DMS79 treated with DMSO at 0.1 percent for 48 hours (cell line): ENCODE results near the gene LILRB2.
"Not testable (repeated sequence)": the region's sequence is repeated elsewhere in the genome, so short reads cannot be mapped to it uniquely, and the experiment has no call there.

ENCODE experiments used
- DNase-seq: peaks from one replicate; lab custom pipeline; 2025; lab: John Stamatoyannopoulos, UW

Gene LILRB2

DNA sequence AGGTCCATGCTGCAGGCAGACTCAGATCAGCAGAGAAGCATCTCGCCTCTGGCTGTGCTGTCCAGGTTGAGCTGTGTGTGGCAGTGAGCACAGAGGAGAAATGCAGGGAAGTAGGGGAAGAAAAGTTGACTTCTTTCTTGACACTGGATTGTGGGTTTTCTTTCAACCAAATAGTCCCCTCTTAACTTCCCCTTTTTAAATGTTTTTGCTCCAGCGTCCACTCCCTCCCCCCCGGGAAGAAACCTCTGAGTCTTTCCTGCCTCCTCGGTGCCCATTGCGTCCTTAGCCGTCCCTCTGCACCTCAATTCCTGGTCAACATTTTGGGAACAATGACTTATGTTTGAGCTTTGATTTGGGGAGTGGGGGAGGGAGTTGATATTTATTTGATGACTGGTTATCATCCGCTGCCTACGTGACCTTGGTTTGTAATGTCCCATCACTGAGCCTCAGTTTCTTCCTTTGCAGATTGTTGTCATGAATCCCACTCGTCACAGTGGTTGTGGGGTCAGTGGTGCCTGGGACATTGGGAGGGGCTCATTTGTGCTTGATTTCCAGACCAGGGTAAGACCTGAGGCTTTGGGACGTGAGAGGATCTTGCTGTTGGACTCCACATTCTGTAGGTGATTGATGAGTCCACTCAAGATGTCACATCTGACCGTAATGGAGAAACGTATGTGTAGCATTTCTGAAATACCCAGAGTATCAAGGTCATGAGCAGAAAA lies at the start of gene LILRB2:
LILRB2 (minus strand) TSS at position 104 of the 722 bp plus-strand sequence. CDS start 614 bp downstream, outside the sequence.
- DNase-seq = no peak

DNA sequence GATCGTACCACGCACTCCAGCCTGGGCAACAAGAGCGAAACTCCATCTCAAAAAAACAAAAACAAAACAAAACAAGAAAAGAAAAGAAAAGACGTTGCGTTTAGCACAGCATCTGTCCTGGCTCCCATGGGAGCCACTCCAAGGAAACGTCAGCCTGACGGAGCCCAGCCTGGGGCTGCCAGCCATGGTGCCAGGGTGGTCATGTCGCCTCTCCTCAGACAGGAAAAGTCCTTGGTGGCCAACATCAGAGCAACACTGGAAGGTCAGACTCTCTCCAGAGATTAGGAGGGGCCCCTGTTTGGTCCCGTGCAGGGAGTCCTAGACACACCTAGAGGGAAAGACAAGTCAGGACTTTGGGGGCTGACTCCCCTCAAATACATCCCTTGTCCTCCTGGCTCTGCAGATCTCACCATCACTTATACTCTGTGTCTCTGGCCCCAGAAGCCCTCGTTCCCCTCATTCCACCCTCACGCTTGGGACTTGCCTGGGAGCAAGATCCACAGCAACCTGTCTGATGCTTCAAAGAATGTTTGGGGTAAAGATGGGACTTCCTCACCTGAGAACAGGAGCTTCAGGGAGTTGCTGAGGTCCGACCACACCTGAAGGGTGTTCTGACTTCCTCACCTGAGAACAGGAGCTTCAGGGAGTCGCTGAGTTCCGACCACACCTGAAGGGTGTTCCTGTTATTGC lies 48.7 kb upstream of the LILRB2 start:
- DNase-seq = no peak

DNA sequence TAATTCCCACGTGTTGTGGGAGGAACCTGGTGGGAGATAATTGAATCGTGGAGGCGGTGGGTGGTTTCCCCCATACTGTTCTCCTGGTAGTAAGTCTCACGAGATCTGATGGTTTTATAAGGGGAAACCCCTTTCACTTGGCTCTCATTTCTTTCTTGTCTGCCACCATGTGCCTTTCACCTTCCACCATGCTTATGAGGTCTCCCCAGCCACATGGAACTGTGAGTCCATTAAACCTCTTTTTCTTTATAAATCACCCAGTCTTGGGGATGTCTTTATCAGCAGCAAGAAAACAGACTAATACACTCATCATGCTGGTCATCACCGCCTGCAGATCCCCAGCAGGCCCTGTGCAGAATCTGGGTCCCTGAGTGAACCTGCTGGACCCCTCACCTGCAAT lies 47.9 kb upstream of the LILRB2 start:
- not testable (repeated sequence) for DNase-seq

DNA sequence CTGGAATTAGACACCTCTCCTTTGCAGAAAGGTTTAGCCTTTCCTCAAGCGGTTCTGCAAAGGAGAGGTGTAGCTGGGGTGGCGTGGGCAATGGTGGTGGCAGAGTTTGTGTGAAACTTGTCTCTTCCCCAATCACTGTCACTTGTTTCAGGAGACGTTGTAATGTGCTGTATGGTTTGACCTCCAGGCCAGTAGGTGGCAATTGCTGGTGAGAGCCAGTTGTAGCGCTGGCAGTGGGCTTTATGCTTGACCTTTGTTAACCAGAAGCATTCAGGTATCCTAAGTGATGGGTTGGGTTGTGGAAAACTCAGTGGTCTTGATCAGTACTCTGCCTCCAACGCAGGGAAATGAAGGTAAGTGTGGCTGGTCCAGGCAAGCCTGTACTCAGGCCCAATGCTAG lies 44.7 kb upstream of the LILRB2 start:
- DNase-seq = no peak

DNA sequence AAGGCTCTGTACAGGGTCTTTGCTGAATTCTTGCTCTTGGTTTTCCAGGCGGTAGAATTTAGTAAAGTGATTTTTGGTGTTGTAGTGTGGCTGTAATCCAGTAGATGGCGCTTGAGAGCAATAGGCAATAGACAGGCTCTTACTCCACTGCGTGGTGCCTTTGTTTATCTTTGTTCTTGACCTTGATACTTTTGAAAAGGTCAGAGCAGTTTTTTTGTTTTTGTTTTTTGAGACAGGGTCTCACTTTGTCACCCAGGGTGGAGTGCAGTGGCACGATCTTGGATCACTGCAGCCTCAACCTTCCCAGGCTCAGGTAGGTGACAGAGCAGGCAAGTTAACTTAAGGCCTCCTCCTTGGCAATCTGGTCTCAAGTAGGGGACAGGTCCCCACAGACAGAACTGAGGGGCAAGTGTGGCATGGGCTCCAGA lies 44.3 kb upstream of the LILRB2 start:
- peak; percentile 18 for DNase-seq

DNA sequence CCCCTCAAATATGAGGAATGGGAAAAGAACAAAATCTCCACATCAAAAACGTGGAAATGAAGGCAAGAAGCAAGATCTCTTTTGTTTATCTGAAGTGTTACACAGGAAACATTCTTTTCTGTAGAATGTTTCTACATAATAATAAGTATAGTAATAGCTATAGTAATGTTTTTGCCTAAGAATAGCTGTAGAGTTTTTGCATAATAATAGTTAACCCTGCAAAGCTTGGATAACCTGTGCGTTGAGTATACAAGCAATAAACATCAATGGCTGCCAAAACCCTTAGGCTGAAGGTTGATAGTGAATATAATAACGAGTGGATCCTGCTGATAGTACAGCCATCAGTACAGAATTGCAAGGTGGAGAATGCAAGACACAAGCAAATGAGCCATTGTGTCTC lies 43.2 kb upstream of the LILRB2 start:
- no peak for DNase-seq

DNA sequence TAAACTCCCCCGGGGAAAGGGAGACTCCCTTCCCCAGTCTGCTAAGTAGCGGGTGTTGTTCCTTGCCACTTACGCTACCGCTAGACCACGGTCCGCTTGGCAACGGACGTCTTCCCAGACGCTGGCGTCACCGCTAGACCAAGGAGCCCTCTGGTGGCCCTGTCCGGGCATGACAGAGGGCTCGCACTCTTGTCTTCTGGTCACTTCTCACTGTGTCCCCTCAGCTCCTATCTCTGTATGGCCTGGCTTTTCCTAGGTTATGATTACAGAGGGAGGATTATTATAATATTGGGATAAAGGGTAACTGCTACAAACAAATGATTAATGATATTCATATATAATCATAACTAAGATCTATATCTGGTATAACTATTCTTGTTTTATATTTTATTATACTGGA lies 42.0 kb upstream of the LILRB2 start:
- DNase-seq = not testable (repeated sequence)

DNA sequence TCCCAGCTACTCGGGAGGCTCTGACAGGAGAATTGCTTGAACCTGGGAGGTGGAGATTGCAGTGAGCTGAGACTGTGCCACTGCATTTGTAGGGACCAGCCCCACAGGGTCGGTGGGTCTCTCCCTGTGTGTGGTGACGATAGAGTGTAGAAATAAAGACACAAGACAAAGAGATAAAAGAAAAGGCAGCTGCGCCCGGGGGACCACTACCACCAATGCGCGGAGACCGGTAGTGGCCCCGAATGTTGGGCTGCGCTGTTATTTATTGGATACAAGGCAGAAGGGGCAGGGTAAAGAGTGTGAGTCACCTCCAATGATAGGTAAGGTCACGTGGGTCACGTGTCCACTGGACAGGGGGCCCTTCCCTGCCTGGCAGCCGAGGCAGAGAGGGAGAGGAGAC lies 41.4 kb upstream of the LILRB2 start:
- DNase-seq = not testable (repeated sequence)

DNA sequence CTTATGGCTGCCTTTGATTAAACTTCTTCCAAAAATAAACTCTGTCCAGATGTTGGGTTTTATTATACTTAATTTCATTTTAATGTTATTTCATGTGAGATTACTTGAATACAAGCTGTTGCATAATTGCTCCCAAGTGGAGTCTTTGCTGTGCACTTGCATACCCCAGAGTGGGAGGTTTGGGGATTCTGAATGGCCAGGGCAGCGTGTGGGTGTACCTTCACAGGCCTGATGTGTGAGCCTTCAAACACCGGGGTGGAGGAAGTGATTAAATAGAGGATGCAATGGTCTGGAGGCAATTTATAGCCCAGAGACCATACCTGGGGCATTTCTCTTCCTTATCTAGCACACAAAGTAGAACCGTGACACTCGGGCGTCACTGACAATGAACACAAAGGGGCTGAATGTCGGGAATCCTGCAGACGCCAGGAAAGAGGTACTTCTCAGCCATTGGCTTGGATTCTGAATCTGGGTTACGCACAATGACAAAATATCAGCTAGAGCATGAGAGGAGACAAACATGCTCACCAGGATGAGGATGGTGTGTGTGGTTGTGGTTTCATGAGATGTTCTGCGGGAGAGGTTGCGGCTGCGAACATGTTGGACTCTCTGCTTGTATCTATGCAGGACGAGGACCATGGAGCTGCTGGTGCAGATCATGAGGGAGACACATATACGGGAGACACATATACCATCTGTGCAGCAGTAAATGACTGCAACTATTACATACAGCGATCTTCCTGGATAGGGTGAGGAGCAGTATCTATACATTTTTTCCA lies 39.2 kb upstream of the LILRB2 start:
- DNase-seq = no peak

DNA sequence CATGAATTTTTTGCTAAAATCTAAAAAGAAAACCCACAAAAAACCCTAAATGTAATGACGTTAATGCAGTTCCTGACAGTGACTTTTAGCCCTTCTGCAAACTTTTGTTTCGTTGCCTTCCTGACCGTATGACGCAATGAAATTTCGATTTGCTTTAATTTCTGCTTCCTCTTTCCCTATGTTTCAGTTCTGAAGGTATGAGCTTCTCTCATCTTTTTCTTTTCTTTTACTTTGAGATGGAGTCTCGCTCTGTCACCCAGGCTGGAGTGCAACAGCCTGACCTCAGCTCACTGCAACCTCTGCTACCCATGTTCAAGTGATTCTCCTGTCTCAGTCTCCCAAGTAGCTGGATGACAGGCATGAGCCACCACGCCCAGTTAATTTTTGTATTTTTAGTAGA lies 38.1 kb upstream of the LILRB2 start:
- DNase-seq = no peak

DNA sequence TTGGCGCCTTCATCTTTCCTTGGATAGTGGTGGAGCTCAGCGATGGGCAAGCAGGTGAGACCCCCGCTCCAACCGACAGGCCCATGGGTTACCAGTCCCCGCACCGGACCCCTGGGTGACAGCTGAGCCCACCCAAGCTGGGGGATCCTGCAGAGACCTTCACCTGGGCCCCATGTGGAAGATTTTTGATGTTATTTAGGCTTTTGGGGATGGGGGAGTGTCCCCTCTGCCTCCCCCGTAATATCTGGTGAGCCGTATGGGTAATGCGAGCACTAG lies 37.0 kb upstream of the LILRB2 start:
- no peak for DNase-seq

DNA sequence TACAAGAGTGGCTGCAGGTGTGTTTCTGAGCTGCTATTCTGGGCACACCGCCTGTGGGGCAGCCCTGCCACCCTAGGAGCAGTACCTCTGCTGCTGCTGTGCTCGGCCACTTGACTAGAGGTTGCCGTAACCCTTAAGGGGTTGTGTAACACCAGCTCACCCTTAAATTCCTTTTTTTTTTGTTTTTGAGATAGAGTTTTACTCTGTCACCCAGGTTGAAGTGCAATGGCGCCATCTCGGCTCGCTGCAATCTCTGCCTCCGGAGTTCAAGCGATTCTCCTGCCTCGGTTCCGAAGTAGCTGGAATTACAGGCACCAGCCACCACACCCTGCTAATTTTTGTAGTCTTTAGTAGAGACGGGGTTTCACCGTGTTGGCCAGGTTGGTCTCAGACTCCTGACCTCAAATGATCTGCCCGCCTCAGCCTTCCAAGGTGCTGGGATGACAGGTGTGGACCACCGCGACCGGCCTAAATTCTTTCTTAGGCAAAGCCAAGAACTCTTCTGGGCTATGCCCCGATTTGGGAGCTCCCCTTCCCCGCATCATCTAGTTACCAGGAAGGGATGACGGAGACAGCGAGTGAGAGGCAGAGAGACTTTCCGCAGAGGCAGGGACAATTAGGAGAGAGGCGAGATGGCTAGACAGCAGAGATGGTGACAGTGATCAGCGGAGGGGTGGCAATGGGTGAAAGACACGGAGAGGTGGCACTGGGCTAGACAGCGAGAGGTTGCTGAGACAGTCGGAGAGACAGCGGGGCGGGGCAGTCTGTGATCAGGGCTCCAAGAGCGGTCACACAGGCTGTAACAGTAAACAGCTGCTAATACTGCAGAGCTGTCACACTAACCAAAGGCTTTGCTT lies 36.4 kb upstream of the LILRB2 start:
- DNase-seq = no peak

DNA sequence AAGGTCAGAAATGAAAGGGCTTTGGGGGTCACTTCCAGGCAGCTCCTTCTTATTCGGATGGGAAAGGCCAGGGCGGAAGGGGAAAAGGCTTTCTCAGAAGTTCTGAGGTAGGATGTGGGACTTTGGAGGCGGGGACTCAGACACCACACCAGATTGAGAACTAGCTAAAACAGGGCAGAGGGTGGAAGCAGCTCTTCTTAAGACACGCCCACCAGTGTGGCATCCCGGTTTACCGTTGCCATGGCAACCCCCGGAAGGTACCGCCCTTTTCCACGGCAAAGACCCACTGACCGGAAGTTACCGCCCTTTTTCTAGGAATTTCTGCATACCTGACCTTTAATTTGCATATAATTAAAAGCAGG lies 35.8 kb upstream of the LILRB2 start:
- no peak for DNase-seq

DNA sequence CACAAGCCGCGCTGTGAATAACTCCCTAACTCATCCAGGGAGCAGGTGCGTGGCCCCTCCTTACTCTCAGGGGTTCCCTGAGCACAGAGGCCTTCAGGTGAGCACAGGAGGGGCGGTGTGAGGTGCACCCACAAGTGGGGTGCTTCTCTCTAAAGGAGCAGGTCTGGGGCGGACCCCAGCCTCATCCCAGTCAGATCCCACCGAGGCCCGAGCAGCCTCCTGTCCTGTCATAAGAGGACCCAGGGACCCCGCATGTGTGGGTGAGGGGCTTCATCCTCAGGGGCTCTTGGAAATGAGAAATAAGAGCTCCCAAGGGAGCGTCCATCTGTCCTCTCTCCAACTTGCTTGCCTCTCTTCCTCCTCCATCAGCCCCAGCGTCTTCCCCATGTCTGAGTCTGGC lies 35.0 kb upstream of the LILRB2 start:
- DNase-seq = no peak

DNA sequence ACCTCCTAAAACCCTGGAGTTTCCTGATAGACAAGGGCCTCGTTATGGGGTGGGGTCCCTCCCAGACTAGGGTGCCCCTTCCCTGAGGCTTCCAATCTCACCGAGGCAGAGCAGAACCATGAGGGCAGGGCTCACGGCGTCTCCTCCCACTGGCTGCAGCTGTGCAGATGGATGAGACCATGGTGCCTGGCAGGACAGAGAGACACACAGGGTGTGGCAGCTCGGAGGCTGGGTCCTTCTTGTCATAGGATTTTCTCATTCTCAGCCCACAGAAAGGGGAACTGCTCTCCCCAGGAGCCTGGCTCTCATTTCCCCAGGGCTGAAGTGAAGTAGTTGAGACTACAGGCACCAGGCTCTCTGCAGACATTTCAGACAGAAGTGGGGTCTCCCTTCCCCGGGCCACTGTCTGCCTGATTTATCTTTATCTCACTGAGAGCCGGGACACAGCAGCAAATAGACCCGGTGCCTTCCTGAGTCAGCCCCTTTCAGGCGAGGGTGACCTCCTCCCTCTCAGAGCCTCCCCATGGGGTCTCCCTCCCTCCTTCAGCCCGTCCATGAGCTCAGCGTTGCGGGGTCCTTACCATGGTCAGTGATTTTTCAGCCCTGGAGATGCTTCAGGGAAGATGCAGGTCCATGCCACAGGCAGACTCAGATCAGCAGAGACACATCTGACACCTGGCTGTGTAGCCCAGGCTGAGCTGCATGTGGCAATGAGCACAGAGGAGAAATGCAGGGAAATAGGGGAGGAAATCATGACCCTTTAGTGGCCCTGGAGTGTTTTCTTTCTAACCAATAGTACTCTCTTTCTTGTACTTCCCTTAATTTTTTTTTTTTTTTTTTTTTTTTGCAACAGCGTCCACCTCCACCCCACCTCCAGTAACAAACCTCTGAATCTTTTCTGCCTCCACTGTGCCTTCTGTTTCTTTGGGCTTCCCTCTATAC lies 31.8 kb upstream of the LILRB2 start, which contains the start of gene LILRA5:
LILRA5 (minus strand) TSS at position 731 of the 942 bp plus-strand sequence; CDS start at position 584, 147 bp downstream.
- no peak for DNase-seq

DNA sequence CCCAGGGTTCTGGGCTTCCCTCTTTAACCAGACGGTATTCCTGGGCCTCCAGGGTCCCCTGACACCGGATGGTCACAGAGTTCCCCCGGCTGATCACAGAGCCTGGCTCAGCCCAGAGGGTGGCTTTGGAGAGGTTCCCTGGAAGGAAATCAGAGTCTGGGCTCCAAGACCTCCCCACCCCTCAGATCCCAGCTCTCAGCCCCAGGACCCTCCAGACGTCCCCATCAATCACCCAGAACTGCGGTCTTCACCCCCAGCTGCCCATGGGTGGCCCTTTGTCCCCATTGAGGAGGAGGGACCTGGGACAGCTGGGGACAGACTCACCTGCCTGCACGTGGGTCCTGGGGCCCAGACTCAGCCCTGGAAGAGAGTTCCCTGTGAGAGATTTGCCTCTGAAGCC lies 31.1 kb upstream of the LILRB2 start:
- DNase-seq = no peak

DNA sequence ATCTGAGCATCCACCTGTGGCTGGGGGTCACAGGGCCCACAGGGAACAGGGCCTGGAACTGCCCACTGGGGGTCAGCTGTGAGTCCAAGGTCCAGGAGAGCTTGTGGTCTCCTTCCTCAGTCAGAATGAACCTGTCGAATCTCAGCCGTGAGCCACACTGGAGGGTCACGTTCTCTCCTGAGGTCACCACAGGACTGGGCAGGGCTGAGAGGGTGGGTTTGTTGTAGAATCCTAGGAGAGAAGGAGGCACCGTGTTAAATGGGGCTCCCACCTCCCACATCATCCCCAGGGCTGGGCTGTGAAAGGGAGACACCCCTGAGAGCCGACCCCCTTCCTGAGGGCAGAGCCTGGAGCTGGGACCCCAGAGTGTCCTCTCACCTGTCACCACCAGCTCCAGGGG lies 30.6 kb upstream of the LILRB2 start:
- no peak for DNase-seq

DNA sequence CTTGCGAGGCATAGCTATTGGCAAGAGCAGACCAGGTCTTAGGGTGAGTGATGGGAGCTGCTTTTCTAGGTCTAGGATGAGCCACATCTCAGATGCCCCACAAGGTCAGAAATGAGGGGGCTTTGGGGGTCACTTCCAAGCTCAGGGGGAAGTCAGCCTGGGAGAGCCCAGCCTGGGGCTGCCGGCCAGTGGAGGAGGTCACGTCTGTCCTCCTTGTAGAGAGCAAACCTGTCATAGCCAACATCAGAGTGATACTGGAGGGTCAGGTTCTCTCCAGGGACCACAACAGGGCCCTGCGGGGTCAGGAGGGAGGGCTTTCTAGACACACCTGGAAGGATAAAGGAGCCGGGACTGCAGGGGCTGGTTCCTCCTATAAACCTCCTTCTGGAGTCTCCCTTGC lies 29.6 kb upstream of the LILRB2 start:
- DNase-seq = no peak

DNA sequence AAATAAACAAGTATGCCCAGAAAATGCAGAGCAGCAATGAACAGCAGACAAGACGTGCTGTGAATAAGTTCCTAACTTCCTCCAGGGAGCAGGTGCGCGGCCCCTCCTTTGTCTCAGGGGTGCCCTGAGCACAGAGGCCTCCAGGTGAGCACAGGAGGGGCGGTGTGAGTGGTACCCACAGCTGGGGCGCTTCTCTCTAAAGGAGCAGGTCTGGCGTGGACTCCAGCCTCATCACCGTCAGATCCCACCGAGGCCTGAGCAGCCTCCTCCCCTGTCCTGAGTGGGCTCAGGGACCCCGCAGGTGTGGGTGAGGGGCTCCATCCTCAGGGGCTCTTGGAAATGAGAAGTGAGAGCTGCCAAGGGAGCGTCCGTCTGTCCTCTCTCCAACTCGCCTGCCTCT lies 28.9 kb upstream of the LILRB2 start:
- DNase-seq = no peak

DNA sequence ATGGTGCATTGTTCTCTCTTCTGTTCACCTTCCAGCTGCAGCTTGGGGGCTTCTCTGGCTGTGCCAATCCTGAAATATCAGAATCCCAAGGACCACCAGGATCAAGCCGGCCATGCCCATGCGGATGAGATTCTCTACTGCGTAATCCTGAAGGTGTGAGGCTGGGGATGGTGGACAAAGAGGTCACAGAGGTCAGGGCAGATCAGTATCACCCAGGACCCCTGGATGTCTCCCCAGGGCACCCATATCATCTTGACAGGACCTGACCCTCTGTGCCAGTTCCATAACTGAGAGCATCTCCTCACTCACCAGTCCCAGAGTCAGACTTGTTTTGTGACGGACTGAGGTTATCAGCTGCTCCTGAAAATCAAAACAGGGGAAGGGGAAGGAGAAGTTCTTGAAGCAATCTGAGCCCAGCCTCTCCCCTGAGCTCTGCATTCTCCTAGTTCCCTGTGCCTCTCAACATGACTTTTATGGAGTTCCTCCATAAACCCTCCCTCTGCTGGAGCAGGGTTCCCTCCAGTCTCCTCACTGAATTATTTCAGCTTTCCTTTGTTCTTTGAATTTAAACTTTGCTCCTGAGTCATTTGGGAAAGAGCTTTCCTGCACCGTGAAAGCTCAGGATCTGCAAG lies 26.6 kb upstream of the LILRB2 start:
- DNase-seq = no peak

DNA sequence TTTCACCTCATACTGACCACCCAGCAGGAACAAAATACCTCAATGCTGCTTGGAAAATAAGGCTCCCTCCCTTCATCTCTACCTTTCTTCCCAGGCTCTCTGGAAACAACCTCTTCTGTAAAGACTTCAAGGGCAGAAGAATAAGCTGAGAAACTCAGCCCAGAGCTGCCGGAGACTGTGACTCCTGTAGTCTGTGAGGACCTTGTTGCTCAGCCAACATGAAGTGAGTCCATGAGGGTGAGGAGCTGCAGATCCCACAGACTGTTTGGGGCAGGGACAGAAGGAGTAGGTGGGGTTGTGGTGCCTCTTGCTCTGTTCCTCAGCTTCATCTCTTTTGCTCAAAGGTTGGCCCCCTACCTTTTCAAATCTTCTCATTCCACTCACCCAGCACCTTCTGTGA lies 24.2 kb upstream of the LILRB2 start:
- no peak for DNase-seq
